HG02642 (cell line): ENCODE measurements around the gene CNIH1.
A peak's percentile ranks its signal among the peaks of the same experiment; 100 is the strongest.
"Not testable (repeated sequence)": the region's sequence is repeated elsewhere in the genome, so short reads cannot be mapped to it uniquely, and the experiment has no call there.

Experiments
- ATAC-seq: cut with Tn5 transposase; IDR thresholded peaks from one replicate; pipeline ENCODE4 v1.9.1; 2021; ENCODE audit warnings: mild to moderate bottlenecking; ENCODE audit not compliant: unreplicated experiment, poor library complexity

Gene CNIH1

GRCh38 chr14:54437954-54438353, 3.2 kb downstream of the CNIH1 start:
- not testable (repeated sequence) for ATAC-seq

GRCh38 chr14:54435500-54435981, 5.6 kb downstream of the CNIH1 start:
- no peak for ATAC-seq

- ATAC-seq: no peak
Measured at GRCh38 chr14:54428527-54428926, 12.6 kb downstream of the CNIH1 start.

GRCh38 chr14:54427871-54428270, 13.3 kb downstream of the CNIH1 start:
- no peak for ATAC-seq

GRCh38 chr14:54425537-54426274, 15.5 kb downstream of the CNIH1 start:
- ATAC-seq: no peak

- no peak for ATAC-seq
Measured at GRCh38 chr14:54425068-54425467, 16.1 kb downstream of the CNIH1 start.

GRCh38 chr14:54424479-54424901, 16.7 kb downstream of the CNIH1 start:
- ATAC-seq: no peak

- no peak for ATAC-seq
Measured at GRCh38 chr14:54423991-54424390, 17.2 kb downstream of the CNIH1 start.

GRCh38 chr14:54420478-54421142, 20.6 kb downstream of the CNIH1 start:
- ATAC-seq: no peak

- ATAC-seq: no peak
Measured at GRCh38 chr14:54411371-54411770, 29.8 kb downstream of the CNIH1 start.

GRCh38 chr14:54410215-54410614, 31.0 kb downstream of the CNIH1 start:
- ATAC-seq: no peak

GRCh38 chr14:54403401-54404005, 37.7 kb downstream of the CNIH1 start:
- ATAC-seq: not testable (repeated sequence)

GRCh38 chr14:54399560-54399959, 41.6 kb downstream of the CNIH1 start:
- ATAC-seq: no peak

- peak; percentile 98 for ATAC-seq
Measured at GRCh38 chr14:54396493-54397335, 44.5 kb downstream of the CNIH1 start, which contains the start of gene CDKN3. TSS of gene CDKN3 (plus strand) at chr14:54397007. CDS start at chr14:54397069, 62 bp downstream.

GRCh38 chr14:54396183-54396492, 45.0 kb downstream of the CNIH1 start:
- ATAC-seq: no peak

GRCh38 chr14:54395716-54396115, 45.5 kb downstream of the CNIH1 start:
- ATAC-seq: no peak

- ATAC-seq: no peak
Measured at GRCh38 chr14:54395284-54395683, 45.9 kb downstream of the CNIH1 start.

GRCh38 chr14:54394596-54394995, 46.6 kb downstream of the CNIH1 start:
- no peak for ATAC-seq

GRCh38 chr14:54392986-54393884, 47.9 kb downstream of the CNIH1 start:
- not testable (repeated sequence) for ATAC-seq
